ENCODE data around the gene TGFBR1.

Gene TGFBR1

GRCh38 chr9:99171225-99172123 lies 66.6 kb downstream of the TGFBR1 start:
- DNase-seq (ENCODE audit: low spot score), result no peak

- no peak for DNase-seq (ENCODE audit: low spot score)
Observed at GRCh38 chr9:99172124-99173091, 67.5 kb downstream of the TGFBR1 start.

GRCh38 chr9:99173570-99174504 lies 68.9 kb downstream of the TGFBR1 start:
- no peak for DNase-seq (ENCODE audit: low spot score)

DNA sequence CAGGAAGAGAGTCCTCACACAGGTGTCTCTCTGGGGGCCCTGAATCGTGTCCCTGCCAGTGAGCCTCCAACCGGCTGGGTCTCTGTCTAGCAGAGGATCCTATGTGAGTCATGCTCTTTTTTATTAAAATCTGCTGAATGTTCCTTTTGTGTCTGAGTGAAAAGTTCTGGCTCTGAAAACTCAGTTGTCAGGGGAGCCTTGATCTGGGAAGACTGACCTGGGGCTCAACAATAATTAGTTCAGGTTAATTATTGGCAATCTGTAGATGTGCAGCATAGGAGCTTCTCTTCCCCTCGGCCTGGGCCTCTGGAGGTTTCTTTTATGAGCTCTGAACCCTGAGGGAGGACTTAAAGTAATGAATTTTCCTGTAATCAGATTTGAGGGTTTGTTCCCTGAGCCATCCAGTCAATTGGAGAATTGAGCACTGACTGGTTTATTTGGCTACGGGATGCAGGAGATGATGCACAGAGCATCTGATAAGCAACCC lies 71.7 kb downstream of the TGFBR1 start:
- no peak for DNase-seq (ENCODE audit: low spot score)

DNA sequence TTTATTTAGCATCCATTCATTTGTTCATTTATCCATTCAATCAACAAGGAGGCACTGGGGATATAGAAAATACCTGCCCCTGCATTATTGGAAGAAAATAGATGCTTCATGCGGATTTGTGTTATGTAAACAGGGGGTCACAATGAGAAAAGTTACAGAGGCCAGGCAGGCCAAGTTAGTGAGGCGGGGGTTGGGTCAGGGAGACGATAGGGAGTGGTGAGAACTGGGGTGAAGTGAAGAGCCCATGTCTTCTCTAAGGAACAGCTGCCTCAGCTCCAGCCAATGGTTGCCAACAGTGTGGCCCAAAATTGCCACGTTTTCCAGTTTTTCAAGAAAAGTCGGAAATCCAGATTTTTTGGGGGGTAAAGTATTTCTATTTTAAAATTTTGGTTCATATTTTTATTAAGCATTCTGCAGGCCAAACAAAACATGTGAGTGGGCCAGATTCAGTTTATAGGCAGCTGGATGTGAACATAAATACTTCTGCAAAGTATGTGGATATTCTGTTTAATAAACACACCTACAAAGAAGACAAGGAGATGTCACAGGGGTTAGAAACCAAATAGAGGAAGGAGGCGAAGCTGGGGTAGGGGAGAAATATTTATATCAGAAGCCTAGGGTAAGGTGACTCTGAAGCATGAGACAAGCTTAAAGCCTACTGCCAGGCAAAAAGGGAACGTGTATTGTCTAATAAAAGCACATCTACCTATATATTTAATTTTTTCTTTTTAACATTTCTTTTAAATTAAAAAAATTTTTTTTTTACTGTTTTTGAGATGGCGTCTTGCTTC lies 72.9 kb downstream of the TGFBR1 start:
- no peak for DNase-seq (ENCODE audit: low spot score)

GRCh38 chr9:99178912-99179872 lies 74.3 kb downstream of the TGFBR1 start:
- no peak for DNase-seq (ENCODE audit: low spot score)

GRCh38 chr9:99180199-99180598 lies 75.3 kb downstream of the TGFBR1 start:
- DNase-seq (ENCODE audit: low spot score), result no peak

GRCh38 chr9:99180662-99181061 lies 75.7 kb downstream of the TGFBR1 start:
- DNase-seq (ENCODE audit: low spot score), result no peak

- DNase-seq (ENCODE audit: low spot score), result no peak
Observed at GRCh38 chr9:99181206-99181605, 76.3 kb downstream of the TGFBR1 start.

DNA sequence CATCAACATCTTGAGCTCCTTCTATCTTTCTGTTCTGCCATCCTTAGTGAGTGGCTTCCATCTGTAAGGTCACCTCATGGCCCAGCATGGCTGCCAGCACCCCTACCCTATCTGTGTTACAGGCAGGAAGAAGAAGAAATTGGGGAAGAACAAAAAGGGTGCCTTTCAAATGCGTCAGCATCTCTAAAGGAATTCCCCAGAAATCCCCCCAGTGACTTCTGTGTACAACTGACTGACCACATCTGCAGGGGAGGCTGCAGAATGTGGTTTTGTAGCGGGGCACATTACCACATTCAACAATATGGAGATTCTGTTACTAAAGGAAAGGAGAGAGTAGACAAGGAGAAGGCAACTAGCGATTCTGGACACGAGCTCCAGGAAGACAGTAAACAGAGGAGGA lies 76.7 kb downstream of the TGFBR1 start:
- DNase-seq (ENCODE audit: low spot score), result peak; percentile 16

- no peak for DNase-seq (ENCODE audit: low spot score)
Observed at GRCh38 chr9:99182356-99182755, 77.4 kb downstream of the TGFBR1 start.

- DNase-seq (ENCODE audit: low spot score), result no peak
Observed at GRCh38 chr9:99183616-99184015, 78.7 kb downstream of the TGFBR1 start.

GRCh38 chr9:99184110-99184474 lies 79.2 kb downstream of the TGFBR1 start:
- DNase-seq (ENCODE audit: low spot score), result no peak

DNA sequence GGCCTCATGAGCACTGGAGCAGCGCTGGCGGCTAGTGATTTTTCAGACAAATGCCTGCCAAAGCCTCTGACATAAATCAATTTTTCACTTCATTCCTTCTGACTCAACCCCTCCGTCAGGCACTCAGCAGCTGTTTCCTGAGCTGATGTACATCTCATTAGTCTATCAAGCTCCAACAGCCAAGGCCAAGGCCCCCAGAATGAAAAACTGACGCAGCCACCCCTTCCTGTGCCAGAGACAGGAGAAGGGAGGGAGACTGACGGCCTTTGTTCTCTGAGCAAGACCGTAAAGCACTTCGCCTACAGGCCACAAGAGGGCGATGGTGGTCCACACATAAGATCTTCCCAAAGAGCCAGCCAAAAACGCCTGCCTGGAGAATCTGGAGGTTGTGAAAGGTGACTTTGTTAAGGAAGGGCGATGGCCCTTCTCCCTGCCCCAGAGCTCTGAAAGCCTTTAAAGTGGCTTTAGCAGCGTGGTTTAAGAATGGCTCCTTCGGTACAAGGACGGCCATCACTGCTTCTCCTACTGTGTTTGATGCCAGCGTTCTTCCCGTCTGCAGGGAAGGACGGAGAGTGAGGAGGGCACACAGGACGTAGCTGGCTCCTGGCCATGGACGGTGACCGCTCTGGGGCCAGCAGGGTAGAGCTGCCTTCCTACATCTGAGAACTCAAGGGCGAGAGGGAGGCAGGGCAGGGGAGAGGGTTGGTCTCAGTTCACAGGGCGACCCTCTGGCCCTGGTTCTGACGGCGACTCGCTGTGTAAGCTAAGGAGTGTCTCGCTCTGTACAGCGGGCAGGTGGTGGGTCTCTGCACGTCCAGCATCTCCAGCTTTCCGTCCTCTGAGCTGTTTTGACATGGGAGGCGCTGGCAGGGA lies 79.8 kb downstream of the TGFBR1 start:
- peak; percentile 75 for DNase-seq (ENCODE audit: low spot score)

GRCh38 chr9:99185348-99185632 lies 80.4 kb downstream of the TGFBR1 start:
- no peak for DNase-seq (ENCODE audit: low spot score)

DNA sequence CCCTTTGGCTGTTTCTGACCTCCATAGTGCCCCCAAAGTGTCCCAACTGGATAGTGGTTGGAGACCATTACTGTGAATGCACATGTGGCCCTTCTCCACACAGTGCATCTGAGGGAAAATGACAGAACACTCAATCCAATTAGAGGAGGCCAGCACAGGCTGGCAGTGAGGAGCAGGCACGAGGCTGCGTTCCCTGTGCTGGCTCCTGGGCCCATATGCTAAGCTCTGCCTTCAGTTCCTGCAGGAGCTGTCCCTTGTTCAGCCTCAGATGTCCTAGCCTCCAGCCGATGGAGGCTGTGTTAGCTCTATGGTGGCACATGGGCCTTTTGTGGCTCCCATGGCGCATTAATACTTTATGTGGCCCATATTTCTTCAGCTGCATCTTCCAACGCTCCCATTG lies 81.0 kb downstream of the TGFBR1 start:
- no peak for DNase-seq (ENCODE audit: low spot score)

GRCh38 chr9:99187311-99187710 lies 82.4 kb downstream of the TGFBR1 start:
- DNase-seq (ENCODE audit: low spot score), result no peak

GRCh38 chr9:99189186-99189585 lies 84.3 kb downstream of the TGFBR1 start:
- no peak for DNase-seq (ENCODE audit: low spot score)

All from CD4-positive, alpha-beta T cell treated with Interleukin-15 for 4 hours (primary cell).